ENCODE data around the gene C11orf24.
"Not testable (repeated sequence)": the region's sequence is repeated elsewhere in the genome, so short reads cannot be mapped to it uniquely, and the experiment has no call there.

Gene C11orf24

DNA sequence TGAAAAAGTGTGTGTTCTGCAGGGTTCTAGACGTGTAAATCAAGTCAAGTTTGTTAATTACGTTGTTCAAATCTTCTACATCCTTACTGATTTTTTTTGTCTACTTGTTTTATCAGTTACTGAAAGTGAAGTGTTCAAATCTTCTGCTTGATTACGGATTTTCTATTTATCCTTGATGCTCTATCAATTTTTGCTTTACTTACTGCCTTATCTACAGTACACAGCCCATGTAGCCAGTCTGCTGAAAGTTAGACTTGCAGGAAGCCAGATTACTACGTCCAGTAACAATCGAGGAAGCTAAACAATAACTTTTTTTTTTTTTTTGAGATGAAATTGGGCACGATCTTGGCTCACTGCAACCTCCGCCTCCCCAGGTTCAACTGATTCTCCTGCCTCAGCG lies 15.6 kb upstream of the C11orf24 start:
- no peaks in the 10 kb centered on the region for H3K36me3 ChIP-seq (ENCODE audit: control insufficient read depth in 2 of 2, insufficient read depth in 2 of 2, low read length in 2 of 2)
- H3K27me3 ChIP-seq (ENCODE audit: control insufficient read depth in 2 of 2, insufficient read depth in 2 of 2, low read length in 2 of 2), result no peaks in the 10 kb centered on the region
- H3K4me1 ChIP-seq (ENCODE audit: control insufficient read depth in 2 of 2, insufficient read depth in 2 of 2, low read length in 2 of 2), result no peaks in the 10 kb centered on the region
- no peak overlapping the region for H3K4me3 ChIP-seq (ENCODE audit: low read length in 2 of 2)
- no peak overlapping the region for H3K27ac ChIP-seq (ENCODE audit: low read depth in 2 of 2, low read length in 2 of 2)
- no peaks in the 10 kb centered on the region for H3K9me3 ChIP-seq (ENCODE audit: control insufficient read depth in 2 of 2, low read length in 2 of 2)
- no peak overlapping the region for H3K9ac ChIP-seq (ENCODE audit: low read depth in 1 of 2, low read length in 2 of 2)

DNA sequence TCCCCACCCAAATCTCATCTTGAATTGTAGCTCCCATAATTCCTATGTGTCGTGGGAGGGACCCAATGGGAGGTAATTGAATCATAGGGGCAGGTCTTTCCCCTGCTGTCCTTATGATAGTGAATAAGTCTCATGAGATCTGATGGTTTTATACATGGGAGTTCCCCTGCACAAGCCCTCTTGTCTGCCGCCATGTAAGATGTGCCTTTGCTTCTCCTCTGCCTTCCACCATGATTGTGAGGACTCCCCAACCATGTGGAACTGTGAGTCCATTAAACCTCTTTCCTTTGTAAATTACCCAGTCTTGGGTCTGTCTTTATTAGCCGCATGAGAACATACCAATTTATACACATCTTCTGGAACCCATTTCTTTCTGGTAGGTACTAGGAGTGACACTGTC lies 12.8 kb upstream of the C11orf24 start:
- H3K36me3 ChIP-seq (ENCODE audit: control insufficient read depth in 2 of 2, insufficient read depth in 2 of 2, low read length in 2 of 2); H3K4me3 ChIP-seq (ENCODE audit: low read length in 2 of 2); H3K9me3 ChIP-seq (ENCODE audit: control insufficient read depth in 2 of 2, low read length in 2 of 2); H3K27ac ChIP-seq (ENCODE audit: low read depth in 2 of 2, low read length in 2 of 2); H3K27me3 ChIP-seq (ENCODE audit: control insufficient read depth in 2 of 2, insufficient read depth in 2 of 2, low read length in 2 of 2); H3K9ac ChIP-seq (ENCODE audit: low read depth in 1 of 2, low read length in 2 of 2); H3K4me1 ChIP-seq (ENCODE audit: control insufficient read depth in 2 of 2, insufficient read depth in 2 of 2, low read length in 2 of 2): not testable (repeated sequence)

DNA sequence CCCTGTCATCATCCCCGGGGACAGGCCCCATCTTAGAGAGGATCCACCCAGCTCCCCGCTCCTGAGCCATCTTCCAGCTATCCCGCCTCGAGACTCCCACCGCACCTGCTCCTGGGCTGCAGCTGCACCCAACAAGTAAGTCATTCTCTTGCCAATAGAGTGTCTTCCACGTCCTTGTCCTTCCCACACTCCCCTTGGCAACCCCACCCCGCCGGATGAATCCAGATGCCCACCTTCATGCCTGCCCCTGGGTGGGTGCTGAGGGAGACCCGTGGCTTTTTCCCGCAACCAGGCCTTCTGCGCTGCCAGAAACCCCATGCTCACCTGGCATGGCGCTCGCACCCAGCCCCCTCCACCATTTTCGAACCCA lies 11.1 kb upstream of the C11orf24 start:
- H3K27me3 ChIP-seq (ENCODE audit: control insufficient read depth in 2 of 2, insufficient read depth in 2 of 2, low read length in 2 of 2), result no peaks in the 10 kb centered on the region
- H3K4me3 ChIP-seq (ENCODE audit: low read length in 2 of 2), result no peak overlapping the region
- H3K4me1 ChIP-seq (ENCODE audit: control insufficient read depth in 2 of 2, insufficient read depth in 2 of 2, low read length in 2 of 2), result no peaks in the 10 kb centered on the region
- H3K9ac ChIP-seq (ENCODE audit: low read depth in 1 of 2, low read length in 2 of 2), result no peak overlapping the region
- no peak overlapping the region for H3K27ac ChIP-seq (ENCODE audit: low read depth in 2 of 2, low read length in 2 of 2)
- no peaks in the 10 kb centered on the region for H3K36me3 ChIP-seq (ENCODE audit: control insufficient read depth in 2 of 2, insufficient read depth in 2 of 2, low read length in 2 of 2)
- no peaks in the 10 kb centered on the region for H3K9me3 ChIP-seq (ENCODE audit: control insufficient read depth in 2 of 2, low read length in 2 of 2)

DNA sequence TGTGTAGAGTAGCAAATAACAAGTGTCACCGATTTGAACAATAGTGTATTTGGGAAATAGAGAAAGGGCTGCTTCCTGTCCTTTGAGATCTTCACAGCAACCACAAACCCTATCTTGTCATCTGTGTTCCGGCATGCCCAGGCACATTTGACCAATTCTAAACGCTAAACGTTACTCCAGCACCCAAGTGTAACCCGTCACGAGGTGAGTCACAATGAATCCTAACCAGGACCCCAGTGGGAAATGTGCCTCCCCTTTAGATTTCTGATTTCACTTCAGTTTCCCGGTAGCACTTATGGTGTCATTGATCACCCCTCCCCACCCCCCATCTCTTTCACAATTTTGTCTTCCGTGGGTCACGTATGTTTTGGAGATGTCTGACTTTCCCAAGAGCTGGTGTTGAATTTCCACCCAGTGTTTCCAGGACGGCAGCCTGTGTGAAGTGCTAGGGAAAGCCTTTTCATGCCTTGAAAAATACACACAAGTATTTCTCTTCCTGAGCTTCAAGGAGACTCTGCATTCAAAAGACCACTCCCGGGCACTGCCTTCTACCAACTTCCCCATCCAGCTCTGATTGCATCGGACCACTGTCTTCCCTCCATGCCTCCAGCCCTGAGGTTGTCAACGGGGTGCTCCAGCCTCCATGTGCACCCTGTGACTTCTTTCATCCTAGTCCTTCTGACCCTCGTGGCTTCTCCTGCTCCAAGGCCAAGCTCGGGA lies 10.5 kb upstream of the C11orf24 start:
- Histone ChIP-seq H3K4me3 (ENCODE audit: low read length in 2 of 2) (peak overlapping the region in 1 of 2 donors; percentile 45), H3K27ac (ENCODE audit: low read depth in 2 of 2, low read length in 2 of 2) (no peak overlapping the region), H3K27me3 (ENCODE audit: control insufficient read depth in 2 of 2, insufficient read depth in 2 of 2, low read length in 2 of 2) (no peaks in the 10 kb centered on the region), H3K9me3 (ENCODE audit: control insufficient read depth in 2 of 2, low read length in 2 of 2) (no peaks in the 10 kb centered on the region), H3K4me1 (ENCODE audit: control insufficient read depth in 2 of 2, insufficient read depth in 2 of 2, low read length in 2 of 2) (no peaks in the 10 kb centered on the region), H3K9ac (ENCODE audit: low read depth in 1 of 2, low read length in 2 of 2) (no peak overlapping the region), H3K36me3 (ENCODE audit: control insufficient read depth in 2 of 2, insufficient read depth in 2 of 2, low read length in 2 of 2) (no peaks in the 10 kb centered on the region)

DNA sequence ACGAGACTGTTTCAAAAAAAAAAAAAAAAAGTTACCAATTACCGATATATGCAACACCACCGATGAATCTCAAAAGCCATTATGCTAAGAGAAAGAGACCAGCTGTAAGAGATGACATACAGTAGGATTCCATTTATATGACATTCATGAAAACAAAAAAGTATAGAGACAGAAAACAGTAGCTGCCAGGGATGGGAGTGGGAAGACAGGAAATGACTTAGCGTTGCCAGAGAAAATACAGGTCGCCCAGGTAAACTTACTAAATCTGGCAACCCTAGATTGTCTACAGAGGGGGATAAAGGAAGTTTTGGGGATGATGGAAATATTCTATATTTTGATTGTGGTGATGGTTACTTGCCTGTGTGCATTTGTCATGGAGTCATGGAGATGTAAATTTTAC lies 7.9 kb upstream of the C11orf24 start:
- no peaks in the 10 kb centered on the region for H3K9me3 ChIP-seq (ENCODE audit: control insufficient read depth in 2 of 2, low read length in 2 of 2)
- H3K9ac ChIP-seq (ENCODE audit: low read depth in 1 of 2, low read length in 2 of 2), result no peak overlapping the region
- no peaks in the 10 kb centered on the region for H3K36me3 ChIP-seq (ENCODE audit: control insufficient read depth in 2 of 2, insufficient read depth in 2 of 2, low read length in 2 of 2)
- H3K27me3 ChIP-seq (ENCODE audit: control insufficient read depth in 2 of 2, insufficient read depth in 2 of 2, low read length in 2 of 2), result no peaks in the 10 kb centered on the region
- H3K4me3 ChIP-seq (ENCODE audit: low read length in 2 of 2), result no peak overlapping the region
- no peak overlapping the region for H3K27ac ChIP-seq (ENCODE audit: low read depth in 2 of 2, low read length in 2 of 2)
- H3K4me1 ChIP-seq (ENCODE audit: control insufficient read depth in 2 of 2, insufficient read depth in 2 of 2, low read length in 2 of 2), result no peaks in the 10 kb centered on the region

DNA sequence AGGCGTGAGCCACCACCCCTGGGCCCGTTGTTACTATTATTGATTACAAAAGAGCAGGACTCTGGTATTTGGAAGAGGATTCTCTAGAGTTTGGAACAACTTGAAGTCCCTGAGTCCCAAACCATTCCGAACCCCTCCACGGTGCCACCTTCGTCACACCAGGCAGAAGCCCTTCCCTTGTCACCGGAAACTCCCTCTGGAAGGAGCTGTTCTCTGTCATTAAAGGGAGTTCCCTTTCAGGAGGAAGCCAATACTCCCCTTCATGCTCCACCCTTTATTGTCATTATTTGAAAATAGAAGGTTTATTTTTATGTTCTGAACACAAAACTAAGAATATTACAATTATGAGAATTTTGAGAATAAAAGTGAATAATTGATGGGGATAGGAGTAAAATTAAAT lies 5.1 kb upstream of the C11orf24 start:
- Histone ChIP-seq H3K9ac (ENCODE audit: low read depth in 1 of 2, low read length in 2 of 2) (no peak overlapping the region), H3K36me3 (ENCODE audit: control insufficient read depth in 2 of 2, insufficient read depth in 2 of 2, low read length in 2 of 2) (no peaks in the 10 kb centered on the region), H3K27me3 (ENCODE audit: control insufficient read depth in 2 of 2, insufficient read depth in 2 of 2, low read length in 2 of 2) (no peaks in the 10 kb centered on the region), H3K4me3 (ENCODE audit: low read length in 2 of 2) (no peak overlapping the region), H3K4me1 (ENCODE audit: control insufficient read depth in 2 of 2, insufficient read depth in 2 of 2, low read length in 2 of 2) (peaks cover 0 to 6% of the 10 kb centered on the region in 2 donors), H3K9me3 (ENCODE audit: control insufficient read depth in 2 of 2, low read length in 2 of 2) (no peaks in the 10 kb centered on the region), H3K27ac (ENCODE audit: low read depth in 2 of 2, low read length in 2 of 2) (no peak overlapping the region)

DNA sequence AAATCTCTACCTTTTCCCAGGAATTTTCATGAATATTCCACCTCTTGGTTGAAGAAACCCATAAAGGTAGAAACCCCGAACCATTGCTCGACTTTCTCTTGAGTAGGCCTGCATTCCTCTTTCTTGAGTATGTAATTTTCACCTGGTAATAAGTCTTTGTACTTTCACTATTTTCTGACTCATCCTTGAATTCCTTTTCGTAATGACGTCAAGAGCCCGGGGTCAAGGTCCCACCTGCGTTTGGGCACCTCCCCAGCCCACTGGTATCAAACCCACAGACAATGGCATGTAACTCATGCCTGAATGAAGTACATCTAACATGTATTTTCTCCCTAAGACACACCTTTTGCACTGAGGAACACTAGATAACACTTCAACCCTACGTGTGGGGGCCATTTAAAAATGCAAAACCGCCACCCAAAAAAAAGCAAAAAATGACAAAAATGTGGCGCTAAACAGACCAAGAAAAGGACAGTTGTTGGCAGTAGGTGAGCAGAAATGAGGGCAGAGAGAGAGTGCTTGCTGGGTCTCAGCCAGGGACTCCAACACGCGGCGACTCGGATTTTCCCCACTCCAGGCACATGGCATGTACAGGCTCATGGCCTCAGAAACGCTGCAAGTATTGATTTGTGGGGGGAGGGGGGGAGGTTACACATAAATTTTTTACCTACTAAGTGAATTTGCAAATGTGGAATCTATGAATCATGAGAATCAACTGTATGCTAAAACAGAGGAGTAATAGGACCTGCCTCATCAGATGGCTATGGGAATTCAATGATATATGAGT lies 4.1 kb upstream of the C11orf24 start:
- H3K9ac ChIP-seq (ENCODE audit: low read depth in 1 of 2, low read length in 2 of 2), result no peak overlapping the region
- no peak overlapping the region for H3K27ac ChIP-seq (ENCODE audit: low read depth in 2 of 2, low read length in 2 of 2)
- peaks cover 3 to 8% of the 10 kb centered on the region in 2 donors for H3K4me1 ChIP-seq (ENCODE audit: control insufficient read depth in 2 of 2, insufficient read depth in 2 of 2, low read length in 2 of 2)
- no peaks in the 10 kb centered on the region for H3K27me3 ChIP-seq (ENCODE audit: control insufficient read depth in 2 of 2, insufficient read depth in 2 of 2, low read length in 2 of 2)
- no peak overlapping the region for H3K4me3 ChIP-seq (ENCODE audit: low read length in 2 of 2)
- H3K36me3 ChIP-seq (ENCODE audit: control insufficient read depth in 2 of 2, insufficient read depth in 2 of 2, low read length in 2 of 2), result no peaks in the 10 kb centered on the region
- H3K9me3 ChIP-seq (ENCODE audit: control insufficient read depth in 2 of 2, low read length in 2 of 2), result no peaks in the 10 kb centered on the region

DNA sequence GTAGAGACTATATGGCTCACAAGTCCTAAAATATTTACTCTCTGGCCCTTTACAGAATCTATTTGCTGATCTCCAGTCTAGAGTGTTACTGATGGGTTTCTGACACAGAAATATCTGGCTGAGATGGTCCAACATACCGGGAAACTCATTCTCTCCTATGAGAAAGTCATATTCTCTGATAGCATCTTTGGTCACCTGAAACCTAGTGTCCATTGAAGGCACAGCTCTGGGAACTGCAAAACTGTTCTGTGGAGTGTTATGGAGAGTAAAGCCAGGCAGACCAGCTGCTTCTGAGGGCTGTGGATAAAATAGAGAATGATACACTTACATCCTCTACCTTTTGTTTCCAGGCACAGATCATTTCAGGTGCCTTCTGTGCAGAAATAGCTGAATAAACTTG lies 2.5 kb upstream of the C11orf24 start:
- Histone ChIP-seq H3K9ac (ENCODE audit: low read depth in 1 of 2, low read length in 2 of 2) (no peak overlapping the region), H3K36me3 (ENCODE audit: control insufficient read depth in 2 of 2, insufficient read depth in 2 of 2, low read length in 2 of 2) (peaks cover 0 to 2% of the 10 kb centered on the region in 2 donors), H3K27ac (ENCODE audit: low read depth in 2 of 2, low read length in 2 of 2) (no peak overlapping the region), H3K27me3 (ENCODE audit: control insufficient read depth in 2 of 2, insufficient read depth in 2 of 2, low read length in 2 of 2) (no peaks in the 10 kb centered on the region), H3K4me3 (ENCODE audit: low read length in 2 of 2) (no peak overlapping the region), H3K9me3 (ENCODE audit: control insufficient read depth in 2 of 2, low read length in 2 of 2) (no peaks in the 10 kb centered on the region), H3K4me1 (ENCODE audit: control insufficient read depth in 2 of 2, insufficient read depth in 2 of 2, low read length in 2 of 2) (peaks cover 19 to 23% of the 10 kb centered on the region in 2 donors)

DNA sequence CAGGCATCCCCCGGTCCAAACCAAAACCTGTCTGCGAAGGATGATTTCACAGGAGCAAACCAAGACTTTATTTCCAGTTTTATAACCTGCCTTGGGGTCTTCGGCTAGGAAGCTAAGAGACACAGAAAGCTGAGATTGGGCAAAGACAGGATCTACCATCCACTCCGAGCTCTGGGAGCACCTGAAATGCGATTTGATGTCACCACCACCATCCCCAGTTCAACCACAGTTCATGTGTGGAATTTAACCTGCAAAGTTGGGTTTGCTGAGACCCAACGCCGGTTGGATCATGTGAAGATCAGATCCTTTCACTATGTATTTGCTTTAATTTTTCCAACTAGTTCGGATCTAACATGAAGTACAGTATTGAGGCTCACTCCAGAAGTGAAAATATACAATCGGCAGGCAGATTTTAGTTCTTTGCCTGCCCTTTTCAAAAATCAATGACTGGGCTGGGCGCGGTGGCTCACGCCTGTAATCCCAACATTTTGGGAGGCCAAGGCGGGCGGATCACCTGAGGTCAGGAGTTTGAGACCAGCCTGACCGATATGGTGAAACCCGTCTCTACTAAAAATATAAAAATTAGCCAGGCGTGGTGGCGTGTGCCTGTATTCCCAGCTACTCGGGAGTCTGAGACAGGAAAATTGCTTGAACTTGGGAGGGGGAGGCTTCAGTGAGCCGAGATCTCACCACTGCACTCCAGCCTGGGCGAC lies 1.4 kb upstream of the C11orf24 start:
- H3K9ac ChIP-seq (ENCODE audit: low read depth in 1 of 2, low read length in 2 of 2), result peak overlapping the region in 1 of 2 donors; percentile 19
- peak overlapping the region; percentile 98 to 99 for H3K27ac ChIP-seq (ENCODE audit: low read depth in 2 of 2, low read length in 2 of 2)
- H3K4me1 ChIP-seq (ENCODE audit: control insufficient read depth in 2 of 2, insufficient read depth in 2 of 2, low read length in 2 of 2), result peaks cover 20 to 24% of the 10 kb centered on the region in 2 donors
- no peaks in the 10 kb centered on the region for H3K9me3 ChIP-seq (ENCODE audit: control insufficient read depth in 2 of 2, low read length in 2 of 2)
- peaks cover 0 to 6% of the 10 kb centered on the region in 2 donors for H3K36me3 ChIP-seq (ENCODE audit: control insufficient read depth in 2 of 2, insufficient read depth in 2 of 2, low read length in 2 of 2)
- H3K27me3 ChIP-seq (ENCODE audit: control insufficient read depth in 2 of 2, insufficient read depth in 2 of 2, low read length in 2 of 2), result no peaks in the 10 kb centered on the region
- peak overlapping the region in 1 of 2 donors; percentile 53 for H3K4me3 ChIP-seq (ENCODE audit: low read length in 2 of 2)

All from mucosa of rectum (tissue), 2 donors.